ENCODE results near the gene ERG.

ERG gene

GRCh38 chr21:38498057-38498833 lies at the start of gene ERG:
TSS of gene ERG (minus strand) at chr21:38498477. CDS start at chr21:38498380, 97 bp downstream.
- DNase-seq, result no peak

- no peak for DNase-seq
Observed at GRCh38 chr21:38544661-38545060, 46.4 kb upstream of the ERG start.

- no peak for DNase-seq
Observed at GRCh38 chr21:38542263-38542662, 44.0 kb upstream of the ERG start.

- DNase-seq, result no peak
Observed at GRCh38 chr21:38538353-38538752, 40.1 kb upstream of the ERG start.

GRCh38 chr21:38534591-38534990 lies 36.3 kb upstream of the ERG start:
- no peak for DNase-seq

- no peak for DNase-seq
Observed at GRCh38 chr21:38533887-38534286, 35.6 kb upstream of the ERG start.

GRCh38 chr21:38531591-38531990 lies 33.3 kb upstream of the ERG start:
- no peak for DNase-seq

GRCh38 chr21:38531039-38531541 lies 32.8 kb upstream of the ERG start:
- DNase-seq, result no peak

- DNase-seq, result no peak
Observed at GRCh38 chr21:38527737-38528136, 29.5 kb upstream of the ERG start.

GRCh38 chr21:38525454-38525853 lies 27.2 kb upstream of the ERG start:
- DNase-seq, result no peak

- peak; percentile 80 for DNase-seq
Observed at GRCh38 chr21:38524168-38525153, 26.2 kb upstream of the ERG start.

GRCh38 chr21:38520511-38520910 lies 22.2 kb upstream of the ERG start:
- DNase-seq, result no peak

GRCh38 chr21:38511662-38512243 lies 13.5 kb upstream of the ERG start:
- peak; percentile 47 for DNase-seq

- DNase-seq, result no peak
Observed at GRCh38 chr21:38511198-38511597, 12.9 kb upstream of the ERG start.

- no peak for DNase-seq
Observed at GRCh38 chr21:38507374-38507942, 9.2 kb upstream of the ERG start.

- peak; percentile 48 for DNase-seq
Observed at GRCh38 chr21:38506661-38507281, 8.5 kb upstream of the ERG start.

- peak; percentile 85 for DNase-seq
Observed at GRCh38 chr21:38505654-38506523, 7.6 kb upstream of the ERG start.

- DNase-seq, result no peak
Observed at GRCh38 chr21:38504066-38504465, 5.8 kb upstream of the ERG start.

GRCh38 chr21:38503583-38503982 lies 5.3 kb upstream of the ERG start:
- no peak for DNase-seq

- DNase-seq, result no peak
Observed at GRCh38 chr21:38500073-38500472, 1.8 kb upstream of the ERG start.

- no peak for DNase-seq
Observed at GRCh38 chr21:38499296-38499695, 1.0 kb upstream of the ERG start.
